ENCODE measurements around the gene ASTN1.

- TF ChIP-seq CTCF (conservative IDR thresholded peaks at IDR 0.05; ENCODE audit: low read depth, low read length) (no peak), EZH2 (IDR thresholded peaks at IDR 0.05; ENCODE audit: low read length, unreplicated experiment) (no peak), EZH2phosphoT487 (IDR thresholded peaks at IDR 0.05; ENCODE audit: borderline replicate concordance, low read length) (no peak)
Measured at GRCh38 chr1:176896216-176896615, 268.3 kb downstream of the ASTN1 start.
